Endometrium (tissue), 2 donors: Measurements from ENCODE around the gene CDH20.

Experiments
- FAIRE-seq: peaks from 2 replicates; lab custom pipeline; 2012; peaks lifted over from hg19 to GRCh38; lab: Jason Lieb, UNC
- donor health status: control.
- donor health status: control.

CDH20 gene

GRCh38 chr18:61333271-61333745 lies at the start of gene CDH20:
Gene CDH20, plus strand, starts transcription at chr18:61333430.
- FAIRE-seq: no peak

DNA sequence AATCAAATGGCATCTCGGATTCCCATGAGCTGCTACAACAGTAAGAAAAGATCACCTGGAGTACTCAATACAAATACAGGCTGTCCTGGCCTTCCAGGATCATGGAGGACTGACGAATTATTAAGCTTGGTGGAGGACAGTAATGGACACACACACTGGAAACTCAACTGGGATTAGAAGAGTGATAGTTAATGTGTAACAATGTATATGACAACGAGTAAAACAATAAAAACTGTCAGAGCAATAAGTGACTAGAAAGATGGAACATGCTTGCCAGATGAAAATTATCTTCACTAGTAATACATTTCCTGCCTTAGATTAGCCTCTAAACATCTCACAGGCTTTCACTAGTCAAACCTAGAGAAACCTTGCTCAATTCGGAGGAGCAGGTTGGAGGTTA lies 49.2 kb upstream of the CDH20 start:
- FAIRE-seq: no peak

DNA sequence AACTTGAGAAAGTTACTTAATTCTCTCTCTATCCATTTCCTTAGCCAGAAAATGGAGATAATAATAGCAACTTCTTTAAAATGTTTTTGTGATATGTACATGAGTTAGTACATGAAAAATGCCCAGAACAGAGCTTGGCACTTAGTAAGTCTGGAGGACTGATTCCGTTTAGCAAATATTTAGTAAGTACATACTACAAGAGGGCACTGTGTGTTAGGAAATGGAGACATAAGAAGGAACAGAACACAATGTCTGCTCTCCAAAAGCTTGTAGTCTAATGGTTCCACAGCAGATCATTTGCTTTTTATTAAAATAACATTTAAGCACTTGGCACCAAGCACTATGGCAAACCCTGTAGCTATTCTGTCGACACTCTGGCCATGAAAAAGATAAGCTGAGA lies 47.5 kb upstream of the CDH20 start:
- FAIRE-seq: no peak

DNA sequence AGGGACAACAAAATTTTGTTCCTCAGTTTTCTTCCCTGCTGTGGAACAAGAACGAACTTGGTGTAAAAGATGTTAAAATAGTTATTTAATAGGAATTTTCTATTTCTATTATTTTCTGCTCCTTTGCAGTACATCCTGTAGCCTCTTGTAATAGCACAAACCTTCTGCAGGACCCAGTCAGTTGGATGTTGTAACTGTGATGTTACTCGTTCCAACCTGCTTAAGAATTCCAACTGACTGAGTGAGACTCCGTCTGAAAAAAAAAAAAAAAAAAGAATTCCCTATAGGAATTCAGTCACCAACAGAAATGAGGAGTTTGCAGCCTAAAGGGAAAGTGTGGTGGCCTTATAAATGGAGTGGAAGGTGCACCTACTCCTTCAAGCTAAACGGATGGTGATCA lies 46.4 kb upstream of the CDH20 start:
- FAIRE-seq: no peak

DNA sequence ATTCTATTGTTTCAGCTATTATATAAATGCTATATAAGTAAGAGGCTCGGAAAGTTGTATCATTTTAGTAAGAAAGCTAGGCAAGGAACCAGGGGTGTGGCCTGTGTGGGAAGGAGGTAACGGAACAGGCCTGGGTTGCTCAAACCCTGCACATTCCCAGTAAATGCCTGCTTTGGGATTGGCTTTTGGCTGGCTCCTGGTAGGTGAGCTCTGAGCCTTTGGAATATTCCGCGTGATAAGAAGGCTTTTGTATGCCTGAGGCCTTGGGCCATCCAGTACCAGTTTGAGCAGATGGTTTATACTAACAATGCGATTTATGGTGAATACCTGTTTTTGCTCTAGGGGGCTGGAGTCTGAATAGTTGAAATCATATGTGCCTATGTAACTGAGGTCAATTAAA lies 42.6 kb upstream of the CDH20 start:
- no peak for FAIRE-seq

DNA sequence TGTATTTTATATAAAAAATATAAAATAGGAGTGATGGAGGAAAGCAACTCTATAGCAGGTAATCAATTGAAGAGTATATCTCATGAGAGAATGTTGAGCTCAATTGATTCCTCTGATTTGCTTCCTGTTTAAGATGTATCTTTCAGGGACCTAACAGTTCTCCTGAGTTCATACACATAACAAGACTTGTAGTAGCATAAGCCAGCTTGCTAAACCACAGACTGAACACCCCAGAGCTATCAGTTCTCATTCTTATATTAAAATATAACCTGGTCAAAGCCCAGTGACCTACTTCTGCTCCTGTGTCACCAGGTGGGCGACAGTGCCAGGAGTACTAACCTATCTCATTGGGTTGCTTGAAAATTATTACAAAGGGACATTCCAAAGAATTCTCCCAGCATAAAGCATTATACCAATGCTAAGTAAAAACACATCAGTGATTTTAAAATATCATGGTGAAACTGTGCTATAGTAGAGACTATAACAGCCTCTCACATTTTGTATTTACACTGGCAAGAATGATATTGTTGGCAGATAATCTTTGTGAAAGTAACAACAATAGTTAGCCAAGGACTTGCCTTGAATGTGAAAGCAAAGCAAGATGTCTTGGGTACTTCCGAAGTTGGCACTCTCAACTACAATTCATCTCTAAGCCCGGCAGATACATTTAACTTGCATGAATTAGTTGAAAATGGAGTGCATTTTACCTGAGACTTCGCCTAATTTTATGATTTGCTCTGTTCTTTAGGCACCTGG lies 40.8 kb upstream of the CDH20 start:
- FAIRE-seq: no peak

DNA sequence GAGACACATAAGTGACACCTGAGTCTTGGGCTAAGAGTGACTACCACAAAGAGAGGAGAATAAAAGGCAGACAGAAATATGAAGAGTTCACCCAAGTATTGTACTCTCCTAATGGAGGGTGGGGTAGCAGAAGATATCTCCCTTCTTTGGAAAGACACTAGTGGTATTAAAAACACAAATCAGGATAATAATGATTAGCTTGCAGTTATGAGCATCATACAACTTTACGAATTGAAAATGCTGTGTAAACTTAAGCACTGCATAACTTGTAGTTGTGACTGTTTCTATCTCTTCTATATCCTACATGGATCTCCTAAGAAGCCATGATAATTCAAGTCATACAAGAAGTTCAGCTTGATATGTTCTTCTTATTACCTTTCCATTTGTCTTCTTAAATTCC lies 38.1 kb upstream of the CDH20 start:
- FAIRE-seq: no peak

GRCh38 chr18:61308004-61308403 lies 25.2 kb upstream of the CDH20 start:
- FAIRE-seq: no peak

DNA sequence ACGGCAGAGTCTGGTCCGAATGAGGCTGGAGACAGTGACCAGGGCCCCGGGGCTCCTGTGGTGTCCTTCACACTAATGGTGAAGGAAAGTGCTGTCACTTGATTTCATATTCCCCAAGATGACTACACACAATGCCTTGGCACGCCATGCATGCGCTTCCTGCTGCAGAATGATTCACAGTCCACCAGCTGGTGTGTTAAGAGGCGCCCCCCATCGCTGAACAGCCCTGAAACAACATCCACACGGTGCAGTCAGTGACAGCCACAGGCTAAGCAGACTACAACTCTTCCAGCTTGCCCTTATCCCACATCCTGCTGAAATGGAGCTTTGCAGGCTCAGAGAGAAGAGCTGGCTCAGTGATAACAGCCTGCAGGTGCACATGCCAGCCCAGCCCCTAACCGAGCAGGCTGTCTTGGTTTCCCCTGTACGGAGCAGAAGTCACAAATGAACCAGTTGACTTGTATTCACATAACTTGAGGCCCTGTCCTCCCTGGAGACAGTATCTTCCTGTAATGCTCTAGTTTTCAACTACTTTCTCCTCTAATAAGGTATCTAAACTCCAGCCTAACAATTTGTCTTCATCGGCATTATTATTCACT lies 24.3 kb upstream of the CDH20 start:
- FAIRE-seq: no peak

- no peak for FAIRE-seq
Measured at GRCh38 chr18:61322265-61322873, 10.9 kb upstream of the CDH20 start.

- FAIRE-seq: no peak
Measured at GRCh38 chr18:61323951-61324350, 9.3 kb upstream of the CDH20 start.

- FAIRE-seq: no peak
Measured at GRCh38 chr18:61326407-61326806, 6.8 kb upstream of the CDH20 start.

GRCh38 chr18:61329398-61329797 lies 3.8 kb upstream of the CDH20 start:
- FAIRE-seq: no peak

- no peak for FAIRE-seq
Measured at GRCh38 chr18:61331051-61331450, 2.2 kb upstream of the CDH20 start.

- FAIRE-seq: no peak
Measured at GRCh38 chr18:61333746-61334490, 688 bp downstream of the CDH20 start.

GRCh38 chr18:61334491-61334850 lies 1.2 kb downstream of the CDH20 start:
- no peak for FAIRE-seq

GRCh38 chr18:61334951-61335683 lies 1.9 kb downstream of the CDH20 start:
- no peak for FAIRE-seq

GRCh38 chr18:61335684-61336555 lies 2.7 kb downstream of the CDH20 start:
- FAIRE-seq: no peak

DNA sequence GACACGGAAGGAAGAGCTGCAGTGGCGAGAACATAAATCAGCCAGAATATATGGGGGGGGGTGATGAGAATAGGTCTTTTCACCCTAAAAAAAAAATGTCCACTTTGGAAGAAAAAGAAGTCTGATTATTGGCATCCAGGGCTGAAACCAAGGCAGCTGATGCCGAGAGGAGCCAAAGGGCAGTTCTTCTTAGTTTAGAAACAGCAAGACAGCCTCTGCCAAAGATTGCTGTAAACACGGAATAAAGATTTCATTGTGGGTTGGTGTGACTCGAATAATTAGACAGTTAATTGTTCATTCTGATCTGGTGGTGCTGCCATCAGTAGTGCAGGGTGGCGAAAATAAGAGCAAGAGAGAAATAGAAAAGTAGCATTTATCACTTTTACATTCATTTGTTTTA lies 3.5 kb downstream of the CDH20 start:
- no peak for FAIRE-seq

DNA sequence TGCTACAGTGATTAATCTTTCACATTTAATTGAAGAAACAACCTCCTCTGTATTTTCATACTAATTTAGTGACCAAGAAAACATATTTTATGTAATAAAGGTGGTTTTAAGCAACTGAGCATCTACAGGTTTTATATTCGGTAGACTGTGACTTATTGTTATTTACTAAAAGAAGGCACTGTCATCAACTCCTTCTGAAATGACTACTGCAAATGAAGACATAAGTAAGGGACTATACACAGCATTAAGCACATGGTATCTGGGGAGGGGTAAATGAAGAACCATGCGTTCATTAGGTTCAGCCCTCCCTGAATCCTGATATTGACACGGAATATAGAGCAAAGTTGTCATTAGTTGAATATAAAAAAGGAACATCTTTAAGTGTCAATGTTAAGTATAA lies 4.3 kb downstream of the CDH20 start:
- FAIRE-seq: no peak

- FAIRE-seq: no peak
Measured at GRCh38 chr18:61340148-61340547, 6.9 kb downstream of the CDH20 start.
